Measurements from ENCODE around the gene ZBTB44.

GRCh38 chr11:130208241-130209127 is 106.2 kb downstream of the ZBTB44 start:
- TF ChIP-seq CTCF (IDR thresholded peaks at IDR 0.05), result no peak
- TF ChIP-seq POLR2A (IDR thresholded peaks at IDR 0.05), result no peak
- no peak for TF ChIP-seq POLR2AphosphoS5 (IDR thresholded peaks at IDR 0.05)

Data from sigmoid colon (tissue), 4 donors.